Measurements from ENCODE around the gene XYLT1. TPM values are rescaled to one million over a fixed set of nuclear protein-coding genes. Genes with fewer than 3 reads are reported as not detected.

Gene XYLT1
- total and polyA plus RNA-seq, 4 experiments from 2014 or later: 1.4 to 48.5 (median 24.5) TPM

GRCh38 chr16:17215936-17216335 is 254.8 kb downstream of the XYLT1 start:
- ChIA-PET POLR2A (ENCODE audit: partially characterized antibody) (no interaction called here), CTCF (ENCODE audit: partially characterized antibody) (no interaction called here)
- H3K4me1 ChIP-seq (ENCODE audit: insufficient read depth, low read length): peaks cover 7% of the 10 kb centered on the region
- H3K36me3 Mint-ChIP-seq: peaks cover 25 to 38% of the 10 kb centered on the region in 2 donors
- peaks cover 0 to 5% of the 10 kb centered on the region in 2 donors for H3K9me3 ChIP-seq (ENCODE audit: control insufficient read depth in 1 of 2, low read length in 2 of 2)
- no peak overlapping the region for H3K4me3 Mint-ChIP-seq
- peaks cover 0 to 12% (median 4%) of the 10 kb centered on the region in 8 donors for H3K9me3 Mint-ChIP-seq
- DNase-seq: no peak
- intact Hi-C loops (cut with micrococcal nuclease): no loop called here
- H3K27me3 Mint-ChIP-seq: no peaks in the 10 kb centered on the region
- peaks cover 4 to 26% (median 16%) of the 10 kb centered on the region in 4 donors for H3K4me1 Mint-ChIP-seq
- peak overlapping the region in 1 of 7 donors; percentile 61 for H3K27ac Mint-ChIP-seq
- H3K36me3 ChIP-seq (ENCODE audit: insufficient read depth, low read length): no peaks in the 10 kb centered on the region
- no peak overlapping the region for H3K4me3 ChIP-seq (ENCODE audit: low read length in 2 of 2)
- no peak overlapping the region for H3K27ac ChIP-seq (ENCODE audit: low read depth, low read length)
- H3K27me3 ChIP-seq (ENCODE audit: insufficient read depth, low read length): no peaks in the 10 kb centered on the region

GRCh38 chr16:17215306-17215705 is 255.5 kb downstream of the XYLT1 start:
- H3K4me1 ChIP-seq (ENCODE audit: insufficient read depth, low read length): peaks cover 7% of the 10 kb centered on the region
- H3K9me3 Mint-ChIP-seq: peaks cover 0 to 12% (median 4%) of the 10 kb centered on the region in 8 donors
- H3K27me3 ChIP-seq (ENCODE audit: insufficient read depth, low read length): no peaks in the 10 kb centered on the region
- no peak overlapping the region for H3K4me3 ChIP-seq (ENCODE audit: low read length in 2 of 2)
- H3K27ac ChIP-seq (ENCODE audit: low read depth, low read length): no peak overlapping the region
- H3K4me3 Mint-ChIP-seq: no peak overlapping the region
- peak overlapping the region in 1 of 7 donors; percentile 61 for H3K27ac Mint-ChIP-seq
- H3K27me3 Mint-ChIP-seq: no peaks in the 10 kb centered on the region
- H3K4me1 Mint-ChIP-seq: peaks cover 4 to 26% (median 14%) of the 10 kb centered on the region in 4 donors
- peaks cover 0 to 5% of the 10 kb centered on the region in 2 donors for H3K9me3 ChIP-seq (ENCODE audit: control insufficient read depth in 1 of 2, low read length in 2 of 2)
- intact Hi-C loops (cut with micrococcal nuclease): no loop called here
- peaks cover 22 to 34% of the 10 kb centered on the region in 2 donors for H3K36me3 Mint-ChIP-seq
- H3K36me3 ChIP-seq (ENCODE audit: insufficient read depth, low read length): no peaks in the 10 kb centered on the region
- no peak for DNase-seq
- CTCF ChIA-PET (ENCODE audit: partially characterized antibody): no interaction called here
- POLR2A ChIA-PET (ENCODE audit: partially characterized antibody): no interaction called here

GRCh38 chr16:17213974-17214373 is 256.8 kb downstream of the XYLT1 start:
- H3K4me3 ChIP-seq (ENCODE audit: low read length in 2 of 2): no peak overlapping the region
- H3K27ac ChIP-seq (ENCODE audit: low read depth, low read length): no peak overlapping the region
- peak overlapping the region in 1 of 8 donors; percentile 18 for H3K4me3 Mint-ChIP-seq
- H3K36me3 Mint-ChIP-seq: peaks cover 22 to 34% of the 10 kb centered on the region in 2 donors
- ChIA-PET POLR2A (ENCODE audit: partially characterized antibody) (no interaction called here), CTCF (ENCODE audit: partially characterized antibody) (interaction anchor here (1.0 to 2.0 kb wide), 2 partner anchors 9 to 260 kb away, joined by 3 to 5 read pairs; no protein-coding TSS in a partner anchor)
- H3K9me3 ChIP-seq (ENCODE audit: control insufficient read depth in 1 of 2, low read length in 2 of 2): peaks cover 0 to 5% of the 10 kb centered on the region in 2 donors
- DNase-seq: no peak
- intact Hi-C loops (cut with micrococcal nuclease): loop anchor here (5.0 kb wide), 1 partner anchor 253 kb away; no protein-coding TSS in a partner anchor
- H3K9me3 Mint-ChIP-seq: peaks cover 0 to 12% (median 4%) of the 10 kb centered on the region in 8 donors
- no peaks in the 10 kb centered on the region for H3K36me3 ChIP-seq (ENCODE audit: insufficient read depth, low read length)
- peaks cover 7% of the 10 kb centered on the region for H3K4me1 ChIP-seq (ENCODE audit: insufficient read depth, low read length)
- H3K27ac Mint-ChIP-seq: peak overlapping the region in 2 of 7 donors; percentile 13 to 36
- H3K4me1 Mint-ChIP-seq: peaks cover 4 to 26% (median 15%) of the 10 kb centered on the region in 4 donors
- H3K27me3 Mint-ChIP-seq: no peaks in the 10 kb centered on the region
- no peaks in the 10 kb centered on the region for H3K27me3 ChIP-seq (ENCODE audit: insufficient read depth, low read length)

GRCh38 chr16:17213025-17213424 is 257.7 kb downstream of the XYLT1 start:
- POLR2A ChIA-PET (ENCODE audit: partially characterized antibody): interaction anchor here (1.3 kb wide), 1 partner anchor 157 kb away, joined by 3 read pairs; no protein-coding TSS in a partner anchor
- no peaks in the 10 kb centered on the region for H3K27me3 Mint-ChIP-seq

GRCh38 chr16:17212606-17213005 is 258.2 kb downstream of the XYLT1 start:
- Mint-ChIP-seq H3K36me3 (peaks cover 16 to 30% of the 10 kb centered on the region in 2 donors), H3K27ac (peak overlapping the region in 2 of 7 donors; percentile 13 to 52), H3K4me3 (peak overlapping the region in 1 of 8 donors; percentile 1), H3K4me1 (peaks cover 4 to 26% (median 12%) of the 10 kb centered on the region in 4 donors), H3K27me3 (no peaks in the 10 kb centered on the region), H3K9me3 (peaks cover 0 to 12% (median 4%) of the 10 kb centered on the region in 8 donors)
- ChIA-PET POLR2A (ENCODE audit: partially characterized antibody) (interaction anchor here (1.3 kb wide), 1 partner anchor 157 kb away, joined by 3 read pairs; no protein-coding TSS in a partner anchor), CTCF (ENCODE audit: partially characterized antibody) (interaction anchor here (0.6 to 2.0 kb wide), 5 partner anchors 8 to 367 kb away, joined by 3 to 6 read pairs (median 3); no protein-coding TSS in a partner anchor)
- Histone ChIP-seq H3K4me1 (ENCODE audit: insufficient read depth, low read length) (peaks cover 7% of the 10 kb centered on the region), H3K36me3 (ENCODE audit: insufficient read depth, low read length) (no peaks in the 10 kb centered on the region), H3K27me3 (ENCODE audit: insufficient read depth, low read length) (no peaks in the 10 kb centered on the region), H3K9me3 (ENCODE audit: control insufficient read depth in 1 of 2, low read length in 2 of 2) (peaks cover 0 to 5% of the 10 kb centered on the region in 2 donors), H3K4me3 (ENCODE audit: low read length in 2 of 2) (no peak overlapping the region), H3K27ac (ENCODE audit: low read depth, low read length) (no peak overlapping the region)
- DNase-seq: no peak
- intact Hi-C loops (cut with micrococcal nuclease): loop anchor here (5.0 kb wide), 1 partner anchor 255 kb away; no protein-coding TSS in a partner anchor

More at GRCh38 chr16:17213025-17213424, 257.7 kb downstream of the XYLT1 start:
- peak overlapping the region in 3 of 8 donors; percentile 1 to 35 (median 13) for H3K4me3 Mint-ChIP-seq
- intact Hi-C loops (cut with micrococcal nuclease): loop anchor here (5.0 kb wide), 1 partner anchor 254 kb away; no protein-coding TSS in a partner anchor
- H3K9me3 Mint-ChIP-seq: peaks cover 0 to 12% (median 4%) of the 10 kb centered on the region in 8 donors
- Histone ChIP-seq H3K27ac (ENCODE audit: low read depth, low read length) (no peak overlapping the region), H3K27me3 (ENCODE audit: insufficient read depth, low read length) (no peaks in the 10 kb centered on the region), H3K4me3 (ENCODE audit: low read length in 2 of 2) (no peak overlapping the region), H3K36me3 (ENCODE audit: insufficient read depth, low read length) (no peaks in the 10 kb centered on the region), H3K4me1 (ENCODE audit: insufficient read depth, low read length) (peaks cover 7% of the 10 kb centered on the region), H3K9me3 (ENCODE audit: control insufficient read depth in 1 of 2, low read length in 2 of 2) (peaks cover 0 to 5% of the 10 kb centered on the region in 2 donors)
- H3K4me1 Mint-ChIP-seq: peaks cover 4 to 26% (median 13%) of the 10 kb centered on the region in 4 donors
- peak in 4 of 5 donors; percentile 8 to 27 (median 15) for DNase-seq
- CTCF ChIA-PET (ENCODE audit: partially characterized antibody): interaction anchor here (0.6 to 2.0 kb wide), 4 partner anchors 8 to 366 kb away, joined by 3 to 5 read pairs (median 3); no protein-coding TSS in a partner anchor
- H3K36me3 Mint-ChIP-seq: peaks cover 17 to 30% of the 10 kb centered on the region in 2 donors
- peak overlapping the region in 4 of 7 donors; percentile 6 to 79 (median 18) for H3K27ac Mint-ChIP-seq

GRCh38 chr16:17211797-17212196 is 259.0 kb downstream of the XYLT1 start:
- Histone ChIP-seq H3K4me3 (ENCODE audit: low read length in 2 of 2) (no peak overlapping the region), H3K27me3 (ENCODE audit: insufficient read depth, low read length) (no peaks in the 10 kb centered on the region), H3K9me3 (ENCODE audit: control insufficient read depth in 1 of 2, low read length in 2 of 2) (peaks cover 0 to 5% of the 10 kb centered on the region in 2 donors), H3K36me3 (ENCODE audit: insufficient read depth, low read length) (no peaks in the 10 kb centered on the region), H3K27ac (ENCODE audit: low read depth, low read length) (no peak overlapping the region), H3K4me1 (ENCODE audit: insufficient read depth, low read length) (peaks cover 7% of the 10 kb centered on the region)
- CTCF ChIA-PET (ENCODE audit: partially characterized antibody): interaction anchor here (0.6 to 2.0 kb wide), 5 partner anchors 12 to 367 kb away, joined by 3 to 6 read pairs (median 3); no protein-coding TSS in a partner anchor
- Mint-ChIP-seq H3K36me3 (peaks cover 14 to 27% of the 10 kb centered on the region in 2 donors), H3K27me3 (no peaks in the 10 kb centered on the region), H3K27ac (peak overlapping the region in 1 of 7 donors; percentile 35), H3K4me1 (peaks cover 4 to 26% (median 11%) of the 10 kb centered on the region in 4 donors), H3K9me3 (peaks cover 0 to 12% (median 4%) of the 10 kb centered on the region in 8 donors), H3K4me3 (no peak overlapping the region)
- intact Hi-C loops (cut with micrococcal nuclease): loop anchor here (1.0 to 5.0 kb wide), 2 partner anchors 256 to 368 kb away; no protein-coding TSS in a partner anchor
- peak in 4 of 5 donors; percentile 15 to 30 (median 17) for DNase-seq
- POLR2A ChIA-PET (ENCODE audit: partially characterized antibody): interaction anchor here (1.3 kb wide), 1 partner anchor 158 kb away, joined by 3 read pairs; no protein-coding TSS in a partner anchor

- Histone ChIP-seq H3K4me3 (ENCODE audit: low read length in 2 of 2) (no peak overlapping the region), H3K9me3 (ENCODE audit: control insufficient read depth in 1 of 2, low read length in 2 of 2) (no peaks in the 10 kb centered on the region), H3K36me3 (ENCODE audit: insufficient read depth, low read length) (no peaks in the 10 kb centered on the region), H3K4me1 (ENCODE audit: insufficient read depth, low read length) (no peaks in the 10 kb centered on the region), H3K27ac (ENCODE audit: low read depth, low read length) (no peak overlapping the region), H3K27me3 (ENCODE audit: insufficient read depth, low read length) (no peaks in the 10 kb centered on the region)
- ChIA-PET CTCF (ENCODE audit: partially characterized antibody) (interaction anchor here (0.7 to 2.6 kb wide), 2 partner anchors 211 to 372 kb away, joined by 4 to 12 read pairs; no protein-coding TSS in a partner anchor), POLR2A (ENCODE audit: partially characterized antibody) (no interaction called here)
- DNase-seq: no peak
- intact Hi-C loops (cut with micrococcal nuclease): no loop called here
- H3K36me3 Mint-ChIP-seq: peaks cover 0 to 5% of the 10 kb centered on the region in 2 donors
- peak overlapping the region in 1 of 7 donors; percentile 36 for H3K27ac Mint-ChIP-seq
- no peaks in the 10 kb centered on the region for H3K27me3 Mint-ChIP-seq
- no peak overlapping the region for H3K4me3 Mint-ChIP-seq
- H3K9me3 Mint-ChIP-seq: no peaks in the 10 kb centered on the region
- peaks cover 4 to 9% (median 5%) of the 10 kb centered on the region in 4 donors for H3K4me1 Mint-ChIP-seq
Observed at GRCh38 chr16:17206712-17207111, 264.0 kb downstream of the XYLT1 start.
